HG03045 (cell line): ENCODE data around the gene SIGLEC7.

Source experiments
- ATAC-seq: cut with Tn5 transposase; IDR thresholded peaks from one replicate; pipeline ENCODE4 v1.9.1; 2021; ENCODE audit warnings: mild to moderate bottlenecking, moderate library complexity; ENCODE audit not compliant: unreplicated experiment

The SIGLEC7 gene

DNA sequence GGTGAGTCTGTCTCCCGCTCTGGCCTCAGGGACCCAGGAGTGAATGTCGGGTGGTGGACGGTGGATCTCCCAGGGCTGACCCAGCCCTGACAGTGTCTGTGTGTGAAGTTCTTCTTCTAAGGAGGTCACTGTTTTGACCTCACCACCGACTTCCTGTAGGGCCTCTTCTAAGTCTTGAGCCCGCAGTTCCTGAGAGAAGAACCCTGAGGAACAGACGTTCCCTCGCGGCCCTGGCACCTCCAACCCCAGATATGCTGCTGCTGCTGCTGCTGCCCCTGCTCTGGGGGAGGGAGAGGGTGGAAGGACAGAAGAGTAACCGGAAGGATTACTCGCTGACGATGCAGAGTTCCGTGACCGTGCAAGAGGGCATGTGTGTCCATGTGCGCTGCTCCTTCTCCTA, at the start of gene SIGLEC7:
TSS of gene SIGLEC7 (plus strand) at position 183 of the 400 bp plus-strand sequence. CDS start at position 252, 69 bp downstream.
- no peak for ATAC-seq

DNA sequence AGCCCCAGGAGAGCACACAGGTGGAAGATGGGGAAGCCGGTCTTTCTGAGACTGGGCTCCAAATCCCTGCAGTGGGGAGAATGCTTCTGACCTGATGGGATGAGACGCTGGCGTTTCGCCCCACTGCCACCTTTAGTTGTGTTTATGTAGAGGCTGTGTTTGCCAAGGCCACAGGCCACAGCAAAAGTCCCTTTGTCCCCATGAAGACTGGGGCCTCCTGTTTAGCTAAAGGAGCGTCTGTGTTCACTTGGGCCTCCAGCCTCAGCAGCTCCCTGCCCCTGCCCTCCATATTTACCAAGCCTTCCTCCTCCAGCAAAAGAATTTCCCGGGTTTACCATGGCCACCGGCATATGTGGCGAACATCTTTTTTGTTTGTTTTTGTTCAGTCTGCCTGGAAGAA, 49.0 kb upstream of the SIGLEC7 start:
- no peak for ATAC-seq

DNA sequence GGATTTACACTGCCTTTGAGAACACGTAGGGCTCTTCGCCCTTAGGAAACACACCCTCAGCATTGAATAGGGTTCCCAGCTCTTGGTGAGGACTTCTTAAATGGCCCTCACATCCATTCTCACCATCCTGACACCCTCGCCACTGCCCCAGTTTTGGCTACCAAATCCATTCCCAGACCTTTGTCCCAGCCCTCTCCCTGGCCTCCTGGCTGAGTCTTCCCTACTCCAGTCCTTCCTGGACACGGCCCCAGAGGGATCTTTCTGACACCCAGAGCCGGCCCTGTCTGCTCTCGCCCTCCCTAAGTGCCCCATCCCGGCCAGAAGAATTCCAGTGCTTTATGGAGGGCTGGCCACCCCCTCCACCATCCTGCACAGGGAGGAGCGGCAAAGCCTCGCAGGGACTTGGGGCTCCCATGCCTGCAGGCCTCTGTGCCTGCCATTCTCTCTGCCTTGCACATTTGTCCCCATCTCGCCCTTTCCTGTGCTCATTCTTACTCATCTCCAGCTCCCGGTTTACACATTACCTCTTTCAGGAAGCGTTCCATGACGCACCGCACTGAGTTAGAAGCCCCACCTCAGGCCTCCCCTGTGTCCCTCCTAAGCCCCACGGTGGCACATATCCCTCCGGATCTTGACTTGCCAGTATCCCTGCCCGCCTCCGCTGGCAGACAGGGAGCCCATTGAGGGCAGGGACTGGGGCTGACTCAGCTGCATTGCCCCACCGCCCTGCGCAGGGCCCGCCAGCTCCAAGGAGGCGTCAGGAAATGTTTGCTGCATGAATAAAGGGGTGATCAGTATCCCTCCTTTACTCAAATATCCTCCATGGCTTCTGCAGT, 48.4 kb upstream of the SIGLEC7 start:
- ATAC-seq, result no peak

DNA sequence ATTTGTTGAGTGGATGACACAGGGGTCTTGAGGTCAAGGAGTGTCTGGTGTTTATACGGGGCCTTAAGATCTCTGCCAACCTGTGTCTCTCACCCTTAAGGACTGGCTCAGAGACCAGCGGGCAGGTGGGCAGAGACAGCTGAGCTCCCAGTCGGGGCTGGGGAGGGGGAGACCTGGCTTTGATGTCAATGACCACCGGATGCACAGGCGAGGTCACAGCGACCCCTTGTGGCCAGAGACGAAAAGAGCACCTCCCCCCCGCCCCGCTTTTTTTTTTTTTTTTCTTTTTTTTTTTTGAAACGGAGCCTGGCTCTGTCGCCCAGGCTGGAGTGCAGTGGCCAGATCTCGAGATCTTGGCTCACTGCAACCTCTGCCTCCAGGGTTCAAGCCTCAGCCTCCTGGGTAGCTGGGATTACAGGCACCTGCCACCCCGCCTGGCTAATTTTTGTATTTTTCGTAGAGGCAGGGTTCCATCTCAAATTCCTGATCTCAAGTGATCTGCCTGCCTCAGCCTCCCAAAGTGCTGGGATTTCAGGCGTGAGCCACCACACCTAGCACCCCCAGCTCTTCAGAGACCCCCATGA, 47.3 kb upstream of the SIGLEC7 start:
- no peak for ATAC-seq

DNA sequence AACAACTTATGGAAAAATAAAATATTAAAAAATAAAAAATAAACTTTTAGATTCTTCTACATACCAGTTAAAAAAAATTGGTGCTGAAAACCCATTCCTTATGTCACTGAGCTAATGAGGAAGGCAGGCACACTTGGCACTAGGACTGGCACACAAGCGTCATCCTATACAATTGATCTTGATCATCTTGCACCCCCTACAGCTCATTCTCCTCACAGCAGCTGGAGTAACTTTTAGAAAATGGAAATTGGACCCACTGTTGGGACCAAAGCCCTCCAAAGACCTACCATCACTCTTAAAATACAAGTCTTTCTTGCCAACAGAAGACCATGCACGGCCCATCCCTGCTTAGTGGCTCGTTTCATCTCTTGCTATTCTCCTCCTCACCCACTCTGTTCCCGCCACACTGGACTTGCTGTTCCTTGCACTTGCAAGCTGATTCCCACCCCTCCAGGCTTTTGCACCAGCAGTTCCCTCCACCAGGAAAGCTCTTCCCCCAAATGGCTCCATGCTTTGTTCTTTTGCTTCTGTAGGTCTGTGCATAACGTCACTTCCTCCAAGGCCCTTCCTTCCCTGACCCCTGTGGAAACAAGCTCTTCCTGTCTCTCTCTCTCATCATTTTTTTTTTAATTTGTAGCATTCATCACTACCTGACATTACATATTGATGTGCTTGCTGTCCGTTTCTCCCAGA, 45.5 kb upstream of the SIGLEC7 start:
- no peak for ATAC-seq

DNA sequence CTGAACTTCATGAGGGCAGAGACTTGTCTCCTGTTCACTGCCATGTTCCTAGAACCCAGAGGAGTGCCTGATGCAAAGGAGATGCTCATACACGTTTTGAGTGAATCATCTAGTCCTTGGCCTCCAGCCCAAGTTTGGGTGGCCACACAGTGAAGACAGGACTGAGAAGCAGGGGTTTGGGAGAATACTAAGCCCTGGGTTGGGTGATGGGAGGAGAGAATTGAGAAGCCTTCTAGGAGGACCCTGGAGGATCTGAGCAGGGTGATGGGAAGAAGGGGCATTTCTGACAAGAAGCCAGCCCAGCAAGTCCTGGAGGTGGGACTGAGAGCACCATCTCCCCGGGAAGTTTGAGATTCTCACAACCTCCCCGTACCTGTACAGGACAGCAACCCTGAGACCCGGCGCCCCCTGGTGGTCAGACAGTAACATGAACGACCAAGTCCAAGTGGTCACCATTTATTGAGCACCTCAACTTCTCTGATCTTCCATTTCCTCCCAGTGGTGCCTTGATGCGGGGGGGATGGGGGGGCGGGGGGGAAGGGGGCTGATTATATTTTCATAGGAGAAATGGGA, 44.8 kb upstream of the SIGLEC7 start:
- no peak for ATAC-seq

DNA sequence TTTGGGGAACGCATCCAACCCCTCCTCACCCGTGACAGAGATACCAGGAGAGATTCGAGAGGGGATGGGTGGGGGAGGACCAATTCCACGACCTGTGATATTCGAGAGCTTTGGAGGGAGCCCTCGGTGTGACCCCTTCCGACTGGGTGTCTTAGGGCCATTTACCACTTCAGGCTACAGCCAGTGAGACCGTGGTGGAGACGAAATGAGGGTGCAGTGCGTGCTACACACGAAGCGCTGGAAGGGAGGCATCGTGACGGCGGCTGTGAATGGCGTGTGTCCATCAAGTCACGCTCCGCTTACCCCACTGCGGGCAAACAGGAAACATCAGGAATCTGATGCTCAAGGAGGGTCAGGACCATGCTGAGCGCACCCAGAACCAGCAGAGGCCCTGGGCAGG, 44.3 kb upstream of the SIGLEC7 start:
- ATAC-seq, result no peak

DNA sequence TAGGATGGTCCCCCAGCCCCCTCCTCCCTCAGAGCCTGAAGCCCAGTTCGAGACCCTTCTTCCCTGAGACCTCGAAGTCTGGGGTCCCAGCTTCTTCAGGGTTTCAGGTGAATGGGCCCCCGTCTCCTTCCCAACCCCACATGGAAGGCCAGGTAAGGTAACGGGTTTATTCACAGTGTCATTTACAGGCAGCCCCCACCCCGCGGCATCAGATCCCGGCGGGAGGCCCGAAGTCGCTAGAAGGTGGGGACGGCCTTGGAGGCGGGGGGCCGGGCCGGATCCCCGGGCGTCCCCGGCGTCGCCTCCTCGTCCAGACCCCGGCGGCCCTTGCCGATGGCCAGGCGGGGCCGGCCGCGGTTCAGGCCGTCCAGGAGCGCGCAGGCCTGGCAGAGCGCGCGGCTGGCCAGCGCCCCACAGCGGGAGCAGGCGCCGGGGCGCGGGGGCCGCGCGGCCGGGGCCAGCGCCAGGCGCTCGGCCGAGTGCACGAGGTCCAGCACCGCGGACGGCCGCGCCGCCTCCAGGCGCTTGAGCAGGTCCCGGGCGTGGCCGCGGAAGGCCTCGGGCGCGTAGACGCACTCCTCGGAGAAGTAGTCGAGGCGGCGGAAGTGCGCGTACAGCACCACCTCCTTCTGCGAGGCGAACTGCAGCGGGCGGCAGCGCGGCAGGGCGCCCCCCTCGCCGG, 43.6 kb upstream of the SIGLEC7 start:
- no peak for ATAC-seq

DNA sequence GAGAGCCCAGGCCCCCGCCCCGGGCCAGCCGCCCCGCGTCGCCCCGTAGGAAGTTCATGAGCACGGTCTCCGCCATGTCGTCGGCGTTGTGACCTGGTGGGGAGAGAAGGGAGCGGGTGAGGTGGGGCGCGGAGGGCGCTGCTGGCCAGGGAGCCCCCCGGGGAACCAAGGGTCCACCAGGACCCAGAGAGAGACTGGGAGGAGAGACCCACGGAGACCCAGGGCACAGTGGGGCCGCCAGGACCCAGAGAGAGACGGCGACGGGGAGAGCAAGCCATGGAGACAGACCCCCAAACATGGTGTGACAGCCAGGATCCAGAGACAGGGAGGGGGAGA, 43.1 kb upstream of the SIGLEC7 start:
- ATAC-seq, result no peak

DNA sequence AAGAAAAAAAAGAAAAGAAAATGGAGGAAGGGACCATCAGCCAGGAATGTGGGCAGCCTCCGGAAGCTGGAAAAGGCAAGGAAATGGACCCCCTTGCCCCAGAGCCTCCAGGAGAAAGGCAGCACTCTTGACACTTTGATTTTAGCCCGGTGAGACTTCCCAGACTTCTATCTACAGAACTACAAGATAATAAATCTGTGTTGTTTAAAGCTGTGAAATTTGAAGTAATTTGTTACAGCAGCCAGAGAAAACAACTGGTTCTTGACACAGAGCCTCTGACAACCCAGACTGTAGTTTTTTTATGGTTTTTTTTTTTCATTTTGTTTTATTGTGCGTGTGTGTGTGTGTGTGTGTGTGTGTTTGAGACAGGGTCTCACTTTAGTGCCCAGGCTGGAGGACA, 41.5 kb upstream of the SIGLEC7 start:
- no peak for ATAC-seq

DNA sequence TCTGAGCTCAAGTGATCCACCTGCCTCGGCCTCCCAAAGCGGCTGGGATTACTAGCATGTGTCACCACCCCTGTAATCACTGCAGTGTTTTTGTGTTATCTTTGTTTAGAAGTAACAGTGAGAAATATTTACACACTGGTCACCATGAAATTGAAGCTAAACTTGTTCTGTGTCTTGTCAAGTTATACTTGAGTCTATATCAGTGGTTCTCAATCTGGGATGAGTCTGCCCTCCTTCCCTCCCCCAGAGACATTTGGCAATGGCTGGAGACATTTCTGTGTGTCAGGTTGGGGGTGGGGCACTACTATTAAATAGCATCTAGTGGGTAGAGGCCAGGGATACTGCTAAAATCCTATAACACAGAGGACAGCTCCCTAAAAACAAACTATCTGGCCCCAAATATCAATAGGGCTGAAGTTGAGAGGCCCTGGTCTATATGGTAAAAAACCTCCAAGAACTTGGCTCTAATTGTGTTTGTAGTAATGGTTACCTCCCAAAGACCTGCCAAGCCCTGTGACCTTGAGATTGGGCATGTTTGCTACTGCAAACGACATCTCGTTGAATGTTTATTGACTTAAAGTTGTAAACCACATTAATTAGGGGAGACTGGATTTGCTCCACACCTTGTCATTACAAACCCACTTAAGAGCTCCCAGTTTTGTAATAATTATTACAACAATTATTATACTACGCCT, 40.8 kb upstream of the SIGLEC7 start:
- ATAC-seq, result no peak

DNA sequence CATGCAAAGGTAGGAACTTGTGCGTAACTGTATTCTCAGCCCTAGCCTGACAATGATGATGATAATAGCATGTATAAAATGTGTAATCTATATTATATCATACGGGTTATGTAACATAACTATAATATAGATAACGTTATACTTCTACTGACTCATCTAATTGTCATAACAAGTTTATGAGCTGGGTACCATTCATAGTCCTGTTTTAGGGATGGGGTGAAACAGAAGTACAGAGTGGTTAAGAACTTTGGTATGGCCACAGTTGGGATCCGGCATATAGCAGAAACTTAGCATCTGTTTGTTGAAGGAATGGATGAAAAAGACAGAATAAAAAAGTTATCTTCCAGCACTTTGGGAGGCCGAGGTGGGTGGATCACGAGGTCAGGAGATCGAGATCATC, 39.1 kb upstream of the SIGLEC7 start:
- no peak for ATAC-seq

DNA sequence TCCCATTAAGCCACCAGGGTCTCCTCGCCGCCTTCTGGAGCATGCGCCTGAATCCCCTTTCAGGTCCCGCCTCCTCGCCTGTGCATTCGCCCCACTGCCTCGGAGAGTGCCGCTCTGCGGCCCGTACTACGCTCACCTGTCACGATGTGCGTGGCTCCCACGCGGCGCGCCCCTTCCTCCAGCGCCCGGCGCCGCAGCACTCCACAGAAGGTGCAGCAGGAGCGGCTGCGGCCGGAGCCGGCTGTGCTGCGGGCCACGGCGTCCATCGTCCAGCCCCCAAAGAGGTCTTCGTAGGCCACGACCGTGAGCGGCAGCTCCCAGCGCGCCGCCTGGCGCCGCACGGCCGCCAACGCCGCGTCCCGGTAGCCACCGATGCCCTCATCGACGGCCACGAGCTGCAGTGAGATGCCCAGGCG, 38.2 kb upstream of the SIGLEC7 start:
- no peak for ATAC-seq

DNA sequence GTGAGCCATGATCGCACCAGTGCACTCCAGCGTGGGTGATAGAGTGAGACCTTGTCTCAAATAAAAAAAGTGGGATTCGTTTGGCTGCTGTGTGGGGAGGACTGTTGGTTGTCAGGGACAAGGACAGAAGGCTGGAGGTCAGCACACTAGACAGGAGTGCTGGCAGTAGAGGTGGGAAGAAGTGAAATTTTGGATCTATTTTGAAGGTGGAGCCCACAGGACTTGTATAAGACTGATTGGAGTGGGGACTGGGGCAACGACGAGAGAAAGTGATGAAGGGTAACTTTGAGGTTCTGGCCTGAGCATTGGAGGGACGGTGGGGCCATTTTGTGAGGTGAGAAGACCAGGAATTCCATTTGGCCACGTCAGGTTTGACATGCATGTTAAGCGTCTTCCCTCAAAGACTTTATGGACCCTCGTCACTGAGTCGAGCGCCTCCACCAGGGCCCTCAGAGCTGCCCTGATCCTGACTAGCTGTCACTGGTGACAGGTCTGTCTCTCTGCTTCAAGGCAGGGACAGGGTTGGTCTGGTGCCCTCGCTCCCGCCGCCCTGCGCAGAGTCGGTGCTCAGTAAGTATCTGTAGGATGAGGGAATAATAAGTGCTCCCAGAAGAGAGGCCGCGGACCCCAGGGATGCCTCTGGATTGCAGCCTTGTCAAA, 34.6 kb upstream of the SIGLEC7 start:
- peak; percentile 0 for ATAC-seq

DNA sequence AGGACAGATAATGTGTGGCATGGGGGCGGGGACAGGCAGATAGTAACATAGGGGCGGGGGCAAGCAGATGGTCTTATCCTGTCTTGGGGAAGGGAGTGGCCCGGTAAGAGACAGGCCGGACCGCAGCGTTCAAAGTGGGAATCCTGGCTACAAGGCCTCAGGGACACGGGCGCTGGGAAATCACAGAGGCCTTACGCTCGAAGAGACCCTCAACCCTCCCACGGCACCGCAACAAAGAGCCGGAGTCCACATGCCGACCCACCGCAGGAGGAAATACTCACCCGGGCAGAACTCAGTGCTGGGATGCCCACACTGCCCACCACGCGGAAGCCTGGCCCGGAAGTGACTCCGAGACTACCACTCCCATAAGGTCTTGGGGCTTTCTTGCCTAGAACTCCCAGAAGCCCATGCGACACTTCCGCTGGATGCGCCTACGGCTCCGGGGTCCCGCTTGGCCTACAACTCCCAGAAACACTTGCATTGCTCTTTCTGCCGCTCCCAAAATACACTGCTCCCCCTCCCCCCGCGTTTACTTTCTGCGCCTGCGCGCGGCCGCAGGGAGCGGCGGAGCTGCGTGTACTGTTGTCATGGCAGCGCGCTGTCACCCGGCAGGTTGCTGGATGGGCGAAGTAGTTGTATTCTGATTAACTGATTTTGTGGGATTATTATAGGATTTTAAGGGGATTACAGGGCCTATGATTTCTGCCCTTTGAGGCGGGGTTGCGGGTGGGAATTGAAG, 33.9 kb upstream of the SIGLEC7 start, which contains the start of gene CTU1:
TSS of gene CTU1 (minus strand) at position 344 of the 739 bp plus-strand sequence. CDS start 3,840 bp downstream, outside the sequence.
- ATAC-seq, result peak; percentile 85

DNA sequence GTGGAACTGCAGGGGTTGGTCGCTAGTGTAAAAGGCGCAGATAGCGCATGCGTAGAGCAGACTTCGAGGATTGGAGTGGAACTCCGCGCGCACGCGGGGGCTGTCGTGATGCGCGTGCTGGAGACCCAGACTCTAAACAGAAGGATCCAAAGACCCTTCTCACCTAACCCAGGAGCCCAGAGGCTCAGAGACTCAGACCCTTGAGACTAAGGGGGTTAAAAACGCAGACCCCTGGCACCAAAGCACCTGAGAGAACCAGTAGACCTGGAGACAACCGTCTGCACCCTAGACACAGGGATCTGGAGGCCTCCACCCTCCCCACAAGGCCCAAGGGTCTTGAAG, 33.3 kb upstream of the SIGLEC7 start:
- peak; percentile 31 for ATAC-seq

DNA sequence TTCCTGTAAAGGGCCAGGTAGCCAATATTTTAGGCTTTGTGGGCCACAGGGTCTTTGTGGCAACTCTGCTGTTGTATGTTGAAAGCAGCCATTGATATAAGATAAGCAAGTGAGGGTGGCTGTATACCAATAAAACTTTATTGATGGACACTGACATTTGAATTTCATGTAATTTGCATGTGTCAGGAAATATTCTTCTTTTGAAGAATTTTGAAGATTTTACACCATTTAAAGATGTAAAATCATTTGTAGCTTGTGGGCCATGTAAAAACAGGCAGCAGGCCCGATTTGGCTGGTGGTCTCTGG, 31.5 kb upstream of the SIGLEC7 start:
- no peak for ATAC-seq

DNA sequence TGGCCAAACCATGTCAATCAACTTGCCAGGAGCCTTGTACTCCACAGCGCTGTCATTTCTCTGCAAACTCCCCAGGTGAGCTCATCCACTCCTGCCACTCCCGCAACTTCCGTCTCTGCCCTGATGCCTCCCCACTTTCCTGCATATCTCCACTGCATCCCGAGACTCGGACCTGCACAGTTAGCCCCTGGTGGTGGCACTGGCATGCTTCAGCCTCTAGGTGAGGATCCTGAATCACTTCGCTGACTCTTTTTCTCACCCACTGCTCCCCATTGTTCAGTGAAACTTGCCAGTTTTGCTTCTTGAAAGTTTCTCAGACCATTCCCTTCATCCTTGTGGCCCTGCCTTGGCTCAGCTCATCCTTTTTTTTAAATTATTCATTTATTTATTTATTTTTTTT, 30.5 kb upstream of the SIGLEC7 start:
- ATAC-seq, result no peak

DNA sequence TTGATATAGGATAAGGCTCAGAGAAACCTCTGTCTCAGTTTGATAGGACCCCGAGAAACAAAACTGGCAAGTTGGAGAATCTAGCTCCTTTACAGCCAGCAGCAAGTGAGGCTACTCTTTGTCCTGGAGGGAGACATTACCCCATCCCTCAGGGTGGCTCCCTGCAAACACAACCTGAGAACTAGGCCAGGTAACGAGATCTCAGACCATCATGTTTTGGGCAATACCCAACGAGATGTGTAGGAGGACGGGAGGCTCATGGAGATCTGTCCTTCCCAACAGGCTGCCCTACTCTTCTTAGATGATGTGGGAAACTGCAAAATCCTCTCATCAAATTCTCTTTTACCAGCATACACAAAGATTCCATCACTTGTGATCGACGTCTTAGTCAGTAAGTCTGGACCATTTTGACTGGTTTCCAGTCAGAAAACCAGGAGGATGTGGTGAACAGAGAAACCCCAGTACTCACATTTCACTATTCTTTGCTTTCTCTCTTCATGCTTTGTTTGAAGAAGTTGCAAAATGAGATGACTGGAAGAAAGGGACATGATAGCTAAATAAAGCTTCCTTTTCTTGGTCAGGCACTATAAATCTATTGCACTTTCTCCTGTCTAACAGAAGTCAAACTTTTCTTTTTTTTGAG, 27.9 kb upstream of the SIGLEC7 start:
- ATAC-seq, result no peak
